ENCODE results near the gene ADGRF1.
"Not testable (repeated sequence)": the region's sequence is repeated elsewhere in the genome, so short reads cannot be mapped to it uniquely, and the experiment has no call there.

Gene ADGRF1

DNA sequence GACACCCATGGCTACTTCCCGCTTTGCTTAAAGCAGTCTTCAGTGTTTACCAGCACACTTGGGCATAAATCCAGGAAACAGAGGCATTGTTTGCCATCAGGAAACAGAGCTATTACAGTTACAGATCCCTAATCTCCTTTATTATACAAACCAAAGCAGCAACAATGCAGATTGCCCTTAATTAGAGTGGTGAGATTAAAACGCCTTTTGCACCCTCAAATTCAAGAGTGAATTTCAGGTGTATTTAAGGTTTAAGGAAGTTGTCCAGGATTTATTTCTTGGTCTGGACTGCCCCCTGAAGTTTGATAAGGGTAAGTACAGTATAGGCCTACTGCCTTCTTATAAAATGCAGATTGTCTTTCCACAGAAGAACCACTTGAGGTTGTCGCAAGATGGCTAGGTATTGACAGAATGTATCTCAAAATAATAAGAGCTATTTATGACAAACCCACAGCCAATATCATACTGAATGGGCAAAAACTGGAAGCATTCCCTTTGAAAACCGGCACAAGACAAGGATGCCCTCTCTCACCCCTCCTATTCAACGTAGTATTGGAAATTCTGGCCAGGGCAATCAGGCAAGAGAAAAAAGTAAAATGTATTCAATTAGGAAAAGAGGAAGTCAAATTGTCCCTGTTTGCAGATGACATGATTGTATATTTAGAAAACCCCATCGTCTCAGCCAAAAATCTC, 51.2 kb downstream of the ADGRF1 start:
- H3K27ac Mint-ChIP-seq; H3K9me3 Mint-ChIP-seq; H3K4me1 Mint-ChIP-seq (ENCODE audit: low read depth); H3K36me3 Mint-ChIP-seq (ENCODE audit: low read depth); H3K27me3 Mint-ChIP-seq (ENCODE audit: low read depth); H3K4me3 Mint-ChIP-seq: not testable (repeated sequence)

DNA sequence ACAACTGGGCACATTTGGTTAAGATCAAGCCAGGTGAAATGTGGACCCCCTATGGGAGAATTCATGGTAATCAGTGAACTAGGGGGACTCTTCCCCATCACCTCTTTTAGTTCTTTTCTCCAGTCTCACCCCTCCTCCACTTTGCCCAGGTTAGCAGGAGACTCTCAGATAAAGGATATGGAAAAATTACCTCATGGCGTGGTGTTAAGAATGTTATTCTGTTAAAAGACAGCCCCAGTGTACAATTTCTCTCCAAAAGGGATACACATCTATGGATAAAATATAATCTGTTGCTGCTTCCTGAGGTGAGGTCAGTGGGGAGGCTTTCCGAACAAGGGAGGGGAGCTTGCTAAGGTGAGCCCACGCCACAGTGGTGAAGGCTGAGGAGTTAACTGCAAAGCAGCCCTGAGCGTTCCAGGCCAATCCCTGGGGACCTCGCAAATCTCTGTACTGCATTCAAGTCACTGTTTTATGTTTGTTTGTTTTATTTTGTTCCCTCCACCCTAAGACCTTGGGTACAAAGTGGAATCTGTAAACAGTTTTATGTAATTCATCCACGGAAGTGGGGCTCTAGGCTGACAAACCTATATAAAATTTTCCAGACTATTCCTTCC, 52.0 kb downstream of the ADGRF1 start:
- H3K4me3 Mint-ChIP-seq = no peak overlapping the region
- H3K27ac Mint-ChIP-seq = no peak overlapping the region
- no peaks in the 10 kb centered on the region for H3K9me3 Mint-ChIP-seq
- H3K4me1 Mint-ChIP-seq (ENCODE audit: low read depth) = no peaks in the 10 kb centered on the region
- no peaks in the 10 kb centered on the region for H3K36me3 Mint-ChIP-seq (ENCODE audit: low read depth)
- no peaks in the 10 kb centered on the region for H3K27me3 Mint-ChIP-seq (ENCODE audit: low read depth)

DNA sequence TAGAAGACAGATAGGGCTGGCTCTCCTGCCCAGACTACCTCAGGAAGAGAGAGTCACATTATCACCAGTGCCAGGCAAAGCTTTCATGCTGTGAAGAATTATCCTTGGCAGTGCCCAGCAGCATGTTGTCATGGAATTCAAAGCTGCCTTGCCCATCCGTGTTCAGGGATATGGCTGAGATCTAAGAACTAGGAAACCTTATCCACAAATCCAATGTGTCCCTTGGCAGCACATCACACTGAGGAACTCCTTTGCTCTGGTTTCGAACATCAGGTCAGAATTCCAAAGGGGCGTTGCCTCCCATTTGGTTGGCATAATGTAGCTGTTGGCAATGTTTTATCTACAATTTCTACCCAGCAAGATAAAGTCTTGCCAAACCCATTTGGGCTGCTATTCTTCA, 52.7 kb downstream of the ADGRF1 start:
- H3K27ac Mint-ChIP-seq = no peak overlapping the region
- no peaks in the 10 kb centered on the region for H3K4me1 Mint-ChIP-seq (ENCODE audit: low read depth)
- H3K9me3 Mint-ChIP-seq = no peaks in the 10 kb centered on the region
- no peaks in the 10 kb centered on the region for H3K27me3 Mint-ChIP-seq (ENCODE audit: low read depth)
- H3K4me3 Mint-ChIP-seq = no peak overlapping the region
- no peaks in the 10 kb centered on the region for H3K36me3 Mint-ChIP-seq (ENCODE audit: low read depth)

DNA sequence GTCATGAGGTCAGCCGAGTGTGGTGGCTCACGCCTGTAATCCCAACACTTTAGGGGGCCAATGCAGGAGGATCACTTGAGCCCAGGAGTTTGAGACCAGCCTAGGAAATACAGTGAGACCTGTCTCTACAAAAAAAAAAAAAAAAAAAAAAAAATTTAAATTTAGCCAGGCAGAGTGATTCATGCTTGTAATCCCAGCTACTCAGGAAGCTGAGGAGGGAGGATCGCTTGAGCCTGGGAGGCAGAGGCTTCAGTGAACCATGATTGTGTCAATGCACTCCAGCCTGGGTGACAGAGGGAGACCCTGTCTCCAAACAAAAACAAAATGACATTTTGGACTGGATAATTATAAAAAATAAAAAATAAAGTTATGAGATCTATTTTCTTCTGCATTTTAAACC, 56.2 kb downstream of the ADGRF1 start:
- Mint-ChIP-seq H3K4me3 (no peak overlapping the region), H3K27me3 (ENCODE audit: low read depth) (no peaks in the 10 kb centered on the region), H3K36me3 (ENCODE audit: low read depth) (no peaks in the 10 kb centered on the region), H3K4me1 (ENCODE audit: low read depth) (no peaks in the 10 kb centered on the region), H3K27ac (no peak overlapping the region), H3K9me3 (no peaks in the 10 kb centered on the region)

DNA sequence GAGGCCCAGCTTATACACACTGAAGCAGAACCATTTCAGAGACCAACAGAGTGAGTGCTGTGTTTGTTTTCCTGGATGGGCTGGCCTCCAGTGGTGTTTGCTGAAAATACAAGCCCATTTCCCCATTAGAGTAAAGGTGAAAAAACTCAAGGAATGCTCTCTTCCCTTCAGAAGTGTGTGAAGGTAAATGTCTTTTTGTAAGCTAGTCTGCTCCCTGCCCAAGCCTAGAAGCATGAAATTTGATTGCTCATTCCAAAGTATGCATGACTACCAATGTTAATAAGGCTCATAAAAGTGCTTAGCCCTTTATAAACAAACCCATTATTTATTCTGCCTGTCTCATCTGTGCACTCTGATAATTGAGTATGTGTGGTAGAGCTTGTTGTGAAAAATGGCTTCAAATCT, 59.1 kb downstream of the ADGRF1 start:
- H3K4me3 Mint-ChIP-seq = no peak overlapping the region
- no peaks in the 10 kb centered on the region for H3K9me3 Mint-ChIP-seq
- H3K4me1 Mint-ChIP-seq (ENCODE audit: low read depth) = no peaks in the 10 kb centered on the region
- no peak overlapping the region for H3K27ac Mint-ChIP-seq
- H3K27me3 Mint-ChIP-seq (ENCODE audit: low read depth) = no peaks in the 10 kb centered on the region
- H3K36me3 Mint-ChIP-seq (ENCODE audit: low read depth) = no peaks in the 10 kb centered on the region

DNA sequence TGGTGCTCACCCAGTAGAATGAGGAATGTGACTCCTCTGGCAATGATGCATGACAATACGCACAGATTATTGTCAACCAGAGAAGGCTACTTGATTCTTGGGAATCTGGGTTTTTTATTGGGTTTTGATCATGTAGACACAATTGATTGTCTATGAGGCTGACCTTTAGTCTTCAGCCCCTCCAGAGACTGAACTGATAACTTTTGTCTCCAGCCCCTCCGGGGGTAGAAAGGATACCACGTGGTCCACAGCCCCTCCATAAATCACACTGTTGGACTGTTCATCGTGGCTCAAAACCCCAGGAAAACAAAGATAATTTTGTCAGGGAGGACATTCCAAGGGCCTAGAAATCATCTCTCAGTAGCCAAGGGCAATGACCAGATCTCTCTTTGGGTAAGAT, 62.9 kb downstream of the ADGRF1 start:
- Mint-ChIP-seq H3K4me3 (no peak overlapping the region), H3K4me1 (ENCODE audit: low read depth) (no peaks in the 10 kb centered on the region)

GRCh38 chr6:46974786-46975185, 67.3 kb downstream of the ADGRF1 start:
- Mint-ChIP-seq H3K9me3 (no peaks in the 10 kb centered on the region), H3K4me1 (ENCODE audit: low read depth) (no peaks in the 10 kb centered on the region), H3K4me3 (no peak overlapping the region), H3K36me3 (ENCODE audit: low read depth) (no peaks in the 10 kb centered on the region), H3K27me3 (ENCODE audit: low read depth) (no peaks in the 10 kb centered on the region), H3K27ac (no peak overlapping the region)

More for the DNA sequence above, 62.9 kb downstream of the ADGRF1 start:
- Mint-ChIP-seq H3K27ac (no peak overlapping the region), H3K27me3 (ENCODE audit: low read depth) (no peaks in the 10 kb centered on the region), H3K36me3 (ENCODE audit: low read depth) (no peaks in the 10 kb centered on the region), H3K9me3 (no peaks in the 10 kb centered on the region)

- Mint-ChIP-seq H3K27ac (no peak overlapping the region), H3K4me3 (no peak overlapping the region), H3K9me3 (no peaks in the 10 kb centered on the region), H3K27me3 (ENCODE audit: low read depth) (no peaks in the 10 kb centered on the region), H3K36me3 (ENCODE audit: low read depth) (no peaks in the 10 kb centered on the region), H3K4me1 (ENCODE audit: low read depth) (no peaks in the 10 kb centered on the region)
Observed at GRCh38 chr6:46973029-46973428, 69.1 kb downstream of the ADGRF1 start.

DNA sequence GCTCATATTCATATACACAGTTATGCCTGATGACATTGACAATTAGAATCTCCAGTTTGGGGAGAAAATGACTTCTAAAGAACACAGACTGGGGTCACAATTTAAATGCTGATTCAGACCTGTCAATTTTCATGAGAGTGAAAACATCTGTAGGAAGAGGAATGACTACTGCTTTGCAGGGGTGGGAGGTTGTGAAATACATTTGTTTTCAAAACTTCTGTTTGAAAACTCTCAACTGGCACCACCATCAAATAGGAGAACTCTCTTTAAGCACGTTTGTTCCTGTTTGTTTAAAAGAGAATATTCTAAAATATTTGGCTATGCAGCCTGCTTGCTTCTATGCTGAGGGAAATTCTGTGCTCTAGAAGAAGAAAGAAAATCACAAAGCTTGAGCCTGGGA, 69.6 kb downstream of the ADGRF1 start:
- no peaks in the 10 kb centered on the region for H3K36me3 Mint-ChIP-seq (ENCODE audit: low read depth)
- no peak overlapping the region for H3K27ac Mint-ChIP-seq
- no peaks in the 10 kb centered on the region for H3K9me3 Mint-ChIP-seq
- H3K4me1 Mint-ChIP-seq (ENCODE audit: low read depth) = no peaks in the 10 kb centered on the region
- no peaks in the 10 kb centered on the region for H3K27me3 Mint-ChIP-seq (ENCODE audit: low read depth)
- no peak overlapping the region for H3K4me3 Mint-ChIP-seq

- Mint-ChIP-seq H3K4me1 (ENCODE audit: low read depth) (no peaks in the 10 kb centered on the region), H3K27ac (no peak overlapping the region), H3K36me3 (ENCODE audit: low read depth) (no peaks in the 10 kb centered on the region), H3K27me3 (ENCODE audit: low read depth) (no peaks in the 10 kb centered on the region), H3K4me3 (no peak overlapping the region), H3K9me3 (no peaks in the 10 kb centered on the region)
Observed at GRCh38 chr6:46969206-46969605, 72.9 kb downstream of the ADGRF1 start.

DNA sequence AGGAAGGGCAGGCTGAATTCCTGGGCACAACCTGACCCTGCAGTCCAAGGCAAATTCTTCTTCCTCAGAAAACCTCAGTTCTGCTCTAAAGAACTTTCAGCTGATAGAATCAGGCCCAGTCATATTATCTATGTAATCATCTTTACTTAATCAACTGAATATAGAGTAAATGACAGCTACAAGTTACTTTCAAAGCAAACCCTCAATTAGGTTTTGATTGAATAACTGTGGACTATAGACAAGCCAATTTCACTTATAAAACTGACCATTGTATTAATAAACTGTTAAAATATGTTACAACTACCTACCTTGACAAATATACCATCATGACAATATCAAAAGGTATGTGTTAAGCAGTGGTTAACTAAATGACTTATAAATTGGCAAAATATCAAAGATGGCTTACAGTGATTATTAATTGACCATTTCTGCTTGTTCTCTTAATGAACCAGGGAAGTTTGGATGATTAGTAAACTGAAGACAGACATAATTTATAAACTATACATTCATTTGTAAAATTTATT, 74.2 kb downstream of the ADGRF1 start:
- Mint-ChIP-seq H3K27ac (no peak overlapping the region), H3K9me3 (no peaks in the 10 kb centered on the region), H3K36me3 (ENCODE audit: low read depth) (no peaks in the 10 kb centered on the region), H3K27me3 (ENCODE audit: low read depth) (no peaks in the 10 kb centered on the region), H3K4me3 (no peak overlapping the region), H3K4me1 (ENCODE audit: low read depth) (no peaks in the 10 kb centered on the region)

- Mint-ChIP-seq H3K9me3 (no peaks in the 10 kb centered on the region), H3K36me3 (ENCODE audit: low read depth) (no peaks in the 10 kb centered on the region), H3K4me3 (no peak overlapping the region), H3K4me1 (ENCODE audit: low read depth) (no peaks in the 10 kb centered on the region), H3K27ac (no peak overlapping the region), H3K27me3 (ENCODE audit: low read depth) (no peaks in the 10 kb centered on the region)
Observed at GRCh38 chr6:46964716-46965519, 77.2 kb downstream of the ADGRF1 start.

- Mint-ChIP-seq H3K27ac (no peak overlapping the region), H3K36me3 (ENCODE audit: low read depth) (no peaks in the 10 kb centered on the region), H3K27me3 (ENCODE audit: low read depth) (no peaks in the 10 kb centered on the region), H3K4me3 (no peak overlapping the region), H3K4me1 (ENCODE audit: low read depth) (no peaks in the 10 kb centered on the region), H3K9me3 (no peaks in the 10 kb centered on the region)
Observed at GRCh38 chr6:46963626-46964025, 78.5 kb downstream of the ADGRF1 start.

GRCh38 chr6:46963039-46963438, 79.1 kb downstream of the ADGRF1 start:
- no peak overlapping the region for H3K27ac Mint-ChIP-seq
- no peaks in the 10 kb centered on the region for H3K36me3 Mint-ChIP-seq (ENCODE audit: low read depth)
- H3K27me3 Mint-ChIP-seq (ENCODE audit: low read depth) = no peaks in the 10 kb centered on the region
- no peaks in the 10 kb centered on the region for H3K4me1 Mint-ChIP-seq (ENCODE audit: low read depth)
- H3K9me3 Mint-ChIP-seq = no peaks in the 10 kb centered on the region
- no peak overlapping the region for H3K4me3 Mint-ChIP-seq

DNA sequence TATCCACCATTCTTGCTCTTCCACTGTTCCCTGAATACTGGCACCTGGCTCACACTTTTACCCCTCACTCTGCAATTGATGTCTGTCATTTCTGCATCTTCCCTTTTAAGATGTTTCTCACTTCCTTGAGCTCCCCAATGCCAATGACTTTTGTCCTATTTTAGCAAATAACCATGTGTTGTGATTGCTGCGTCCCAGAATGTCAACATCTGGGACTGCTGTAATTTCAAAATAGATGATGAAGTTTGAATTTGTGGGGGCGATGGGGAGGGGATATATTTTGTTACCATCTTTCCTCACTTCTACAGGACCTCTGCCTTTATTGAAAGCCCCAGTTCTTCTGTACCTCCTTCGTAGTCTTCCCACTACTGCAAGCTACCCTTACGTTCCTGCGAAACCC, 80.4 kb downstream of the ADGRF1 start:
- no peaks in the 10 kb centered on the region for H3K9me3 Mint-ChIP-seq
- no peaks in the 10 kb centered on the region for H3K27me3 Mint-ChIP-seq (ENCODE audit: low read depth)
- no peaks in the 10 kb centered on the region for H3K4me1 Mint-ChIP-seq (ENCODE audit: low read depth)
- H3K36me3 Mint-ChIP-seq (ENCODE audit: low read depth) = no peaks in the 10 kb centered on the region
- H3K27ac Mint-ChIP-seq = no peak overlapping the region
- no peak overlapping the region for H3K4me3 Mint-ChIP-seq

Data from T-helper 1 cell treated with Interleukin-12 subunit alpha and Interleukin-12 subunit beta and Interleukin-4 antibody, amounts not matched to agents 30 μg/mL and 1 μg/mL, for 36 hours (primary cell).